Testis (tissue), 3 donors: ENCODE results near the gene ZNF319. TPM values are rescaled to one million over a fixed set of nuclear protein-coding genes. Genes with fewer than 3 reads are reported as not detected.

ENCODE experiments used
- DNase-seq: peaks from one replicate; pipeline ENCODE4 v3.0.0-alpha.2; 2019
- H3K27ac ChIP-seq, 2 donors: fragments of 200-600 bp; sonication (generic); one replicate each; pipeline ENCODE4 v1.5.1; 2019
- H3K27me3 ChIP-seq: fragments of 200-600 bp; sonication (generic); one replicate; pipeline ENCODE4 v1.5.1; 2019
- H3K36me3 ChIP-seq: fragments of 200-600 bp; sonication (generic); one replicate; pipeline ENCODE4 v1.5.1; 2017; ENCODE audit warnings: low read depth; ENCODE audit errors: missing control alignments
- H3K4me1 ChIP-seq: fragments of 200-600 bp; sonication (generic); one replicate; pipeline ENCODE4 v1.5.1; 2019
- H3K4me3 ChIP-seq, 2 donors: fragments of 200-600 bp; sonication (generic); one replicate each; pipeline ENCODE4 v1.5.1; 2017 to 2019
- H3K9me3 ChIP-seq: fragments of 200-600 bp; sonication (generic); one replicate; pipeline ENCODE4 v1.5.1; 2017
- CTCF ChIP-seq, 3 experiments: fragments of 450-650 bp in 2 of 3; fragments of 200-600 bp in 1 of 3; sonication (generic) in 1 of 3; IDR thresholded peaks; one replicate each; pipeline ENCODE4 v1.5.1; 2016 to 2019; ENCODE audit warnings: antibody characterized with exemption in 3 of 3, mild to moderate bottlenecking in 2 of 3, moderate library complexity in 1 of 3
- POLR2A ChIP-seq: fragments of 450-650 bp; IDR thresholded peaks from one replicate; pipeline ENCODE4 v1.6.1; 2017; ENCODE audit warnings: antibody characterized with exemption, mild to moderate bottlenecking, moderate library complexity
- WGBS, 2 donors: methylation state at CpG; one replicate each; pipeline ENCODE4 v1.1.5; 2018; 5-methylcytosine and 5-hydroxymethylcytosine counted together
- intact Hi-C: fragments of 100-400 bp; cut with DNase I; formaldehyde crosslinking; loops from one replicate; pipeline ENCODE4 v1.15.1; 2023; ENCODE audit warnings: low total_unique reads
- polyA plus RNA-seq: library from polyadenylated mRNA; stranded (reverse); fragments of 350-450 nt; fragmentation: Illumina TruSeq; extraction: RNeasy Lipid Tissue Mini Kit (QIAGEN cat#74804); gene quantifications from one replicate; pipeline ENCODE4 v1.2.3, GENCODE V29; 2014; ENCODE audit warnings: low read depth, low replicate concordance; ENCODE audit not compliant: insufficient read depth
- total RNA-seq, 2 donors: library from RNA; depleted of rRNA; stranded (reverse); fragments of >200 nt; gene quantifications; one replicate each; pipeline ENCODE4 v1.2.3, GENCODE V29; 2016

ZNF319 gene
- total and polyA plus RNA-seq, 3 donors from 2014 or later = 10.4 to 12.1 (median 11.2) TPM

- Histone ChIP-seq H3K9me3 (no peaks in the 10 kb centered on the region), H3K4me3 (no peak overlapping the region), H3K27ac (no peak overlapping the region), H3K27me3 (no peaks in the 10 kb centered on the region), H3K4me1 (no peaks in the 10 kb centered on the region), H3K36me3 (no peaks in the 10 kb centered on the region)
- 92 to 95% methylated on average over 6 of the region's 6 CpGs for WGBS, 2 donors
- intact Hi-C loops = no loop called here
- no peak for DNase-seq
- TF ChIP-seq POLR2A = no peak
- no peak for TF ChIP-seq CTCF (IDR thresholded peaks at IDR 0.05)
Observed at GRCh38 chr16:57992084-57992483, 8.4 kb downstream of the ZNF319 start.

GRCh38 chr16:57991551-57992059 is 8.9 kb downstream of the ZNF319 start:
- TF ChIP-seq CTCF (IDR thresholded peaks at IDR 0.05) (no peak), POLR2A (no peak)
- DNase-seq = no peak
- WGBS, 2 donors = 91% methylated on average over 5 to 11 of the region's 11 CpGs
- H3K36me3 ChIP-seq = no peaks in the 10 kb centered on the region
- no peak overlapping the region for H3K27ac ChIP-seq
- H3K4me3 ChIP-seq = no peak overlapping the region
- no peaks in the 10 kb centered on the region for H3K27me3 ChIP-seq
- H3K9me3 ChIP-seq = no peaks in the 10 kb centered on the region
- intact Hi-C loops = no loop called here
- no peaks in the 10 kb centered on the region for H3K4me1 ChIP-seq

- no peak overlapping the region for H3K4me3 ChIP-seq
- intact Hi-C loops = no loop called here
- no peaks in the 10 kb centered on the region for H3K9me3 ChIP-seq
- TF ChIP-seq POLR2A = no peak
- no peak for TF ChIP-seq CTCF (IDR thresholded peaks at IDR 0.05)
- no peak for DNase-seq
- no peaks in the 10 kb centered on the region for H3K36me3 ChIP-seq
- peaks cover 4% of the 10 kb centered on the region for H3K4me1 ChIP-seq
- WGBS, 2 donors = 84% methylated on average over 1 of the region's 1 CpG; no CpG with 5 or more reads in 1 of the 2 donors
- H3K27ac ChIP-seq = no peak overlapping the region
- H3K27me3 ChIP-seq = no peaks in the 10 kb centered on the region
Observed at GRCh38 chr16:57988929-57989328, 11.5 kb downstream of the ZNF319 start.

- 92 to 96% methylated on average over 8 of the region's 8 CpGs for WGBS, 2 donors
- Histone ChIP-seq H3K4me1 (peaks cover 4% of the 10 kb centered on the region), H3K36me3 (no peaks in the 10 kb centered on the region), H3K27me3 (no peaks in the 10 kb centered on the region), H3K4me3 (no peak overlapping the region), H3K9me3 (no peaks in the 10 kb centered on the region), H3K27ac (no peak overlapping the region)
- TF ChIP-seq POLR2A (no peak), CTCF (IDR thresholded peaks at IDR 0.05) (no peak)
- intact Hi-C loops = no loop called here
- DNase-seq = no peak
Observed at GRCh38 chr16:57987441-57988177, 12.9 kb downstream of the ZNF319 start.

GRCh38 chr16:57986196-57986595 is 14.3 kb downstream of the ZNF319 start:
- Histone ChIP-seq H3K27me3 (no peaks in the 10 kb centered on the region), H3K9me3 (no peaks in the 10 kb centered on the region), H3K4me1 (peaks cover 4% of the 10 kb centered on the region), H3K4me3 (no peak overlapping the region), H3K27ac (no peak overlapping the region), H3K36me3 (no peaks in the 10 kb centered on the region)
- DNase-seq = no peak
- 53 to 64% methylated on average over 9 of the region's 9 CpGs for WGBS, 2 donors
- no peak for TF ChIP-seq POLR2A
- no peak for TF ChIP-seq CTCF (IDR thresholded peaks at IDR 0.05)
- intact Hi-C loops = no loop called here
